ENCODE measurements around the gene NLRP10.

The NLRP10 gene

DNA sequence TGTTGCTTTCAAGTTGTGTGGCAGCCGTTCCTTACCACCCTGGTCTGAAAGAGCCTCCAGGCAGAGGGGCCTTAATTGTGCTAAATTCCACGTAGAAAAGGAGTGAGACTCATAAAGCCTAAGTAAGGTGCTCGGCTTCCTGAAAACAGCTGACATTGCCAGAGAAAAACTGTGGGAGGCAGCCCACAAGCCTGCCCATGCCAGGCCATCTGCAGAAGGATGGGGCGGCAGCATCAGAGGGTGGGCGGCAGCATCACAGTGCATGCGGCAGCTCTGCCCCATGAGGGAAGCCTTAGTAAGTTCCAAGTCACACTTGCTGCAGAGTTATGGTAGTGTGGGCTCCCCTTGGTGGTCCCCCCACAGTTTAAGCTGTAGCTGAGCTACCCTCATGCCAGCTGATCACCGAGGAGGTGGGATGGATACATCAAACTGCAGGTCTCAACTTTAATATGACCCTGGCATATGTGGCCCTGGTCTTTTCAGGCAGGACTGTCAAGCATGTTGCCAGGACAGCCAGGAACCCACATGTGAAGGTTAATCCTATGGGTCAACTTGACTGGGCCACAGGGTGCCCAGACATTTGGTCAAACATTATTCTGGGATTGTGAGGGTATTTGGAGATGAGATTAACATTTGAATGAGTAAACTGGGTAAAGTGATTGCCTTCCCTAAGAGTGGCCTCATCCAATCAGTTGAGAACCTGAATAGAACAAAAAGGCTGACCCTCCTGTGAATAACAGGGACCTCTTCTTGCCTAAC lies 18.8 kb upstream of the NLRP10 start:
- Histone ChIP-seq H2AFZ (ENCODE audit: low read depth, low read length, severe bottlenecking) (no peak overlapping the region), H3K79me2 (ENCODE audit: insufficient read depth, low read length) (peaks cover 19% of the 10 kb centered on the region), H3K27me3 (ENCODE audit: low read length) (no peaks in the 10 kb centered on the region), H4K20me1 (ENCODE audit: low read depth, low read length) (peaks cover 8% of the 10 kb centered on the region; the same call in 1 of the 2 replicates), H3K9me3 (ENCODE audit: insufficient read depth, low read length) (no peaks in the 10 kb centered on the region), H3K36me3 (ENCODE audit: low read length) (0 out of 2 replicates have a peak, but pooled peaks cover 5% of the 10 kb centered on the region), H3K9me2 (replicated peaks; ENCODE audit: insufficient read depth, low read length) (no peaks in the 10 kb centered on the region), H3K4me2 (ENCODE audit: low read depth, low read length, poor library complexity, severe bottlenecking) (no peak overlapping the region), H3K9ac (ENCODE audit: low read length) (no peak overlapping the region), H3K4me3 (ENCODE audit: insufficient read depth, low read length, poor library complexity, severe bottlenecking) (no peak overlapping the region), H3K27ac (ENCODE audit: low read depth, low read length) (no peak overlapping the region), H3F3A (ENCODE audit: insufficient read depth) (no peaks in the 10 kb centered on the region)
- TF ChIP-seq, protein P1, sequence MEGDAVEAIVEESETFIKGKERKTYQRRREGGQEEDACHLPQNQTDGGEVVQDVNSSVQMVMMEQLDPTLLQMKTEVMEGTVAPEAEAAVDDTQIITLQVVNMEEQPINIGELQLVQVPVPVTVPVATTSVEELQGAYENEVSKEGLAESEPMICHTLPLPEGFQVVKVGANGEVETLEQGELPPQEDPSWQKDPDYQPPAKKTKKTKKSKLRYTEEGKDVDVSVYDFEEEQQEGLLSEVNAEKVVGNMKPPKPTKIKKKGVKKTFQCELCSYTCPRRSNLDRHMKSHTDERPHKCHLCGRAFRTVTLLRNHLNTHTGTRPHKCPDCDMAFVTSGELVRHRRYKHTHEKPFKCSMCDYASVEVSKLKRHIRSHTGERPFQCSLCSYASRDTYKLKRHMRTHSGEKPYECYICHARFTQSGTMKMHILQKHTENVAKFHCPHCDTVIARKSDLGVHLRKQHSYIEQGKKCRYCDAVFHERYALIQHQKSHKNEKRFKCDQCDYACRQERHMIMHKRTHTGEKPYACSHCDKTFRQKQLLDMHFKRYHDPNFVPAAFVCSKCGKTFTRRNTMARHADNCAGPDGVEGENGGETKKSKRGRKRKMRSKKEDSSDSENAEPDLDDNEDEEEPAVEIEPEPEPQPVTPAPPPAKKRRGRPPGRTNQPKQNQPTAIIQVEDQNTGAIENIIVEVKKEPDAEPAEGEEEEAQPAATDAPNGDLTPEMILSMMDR (IDR thresholded peaks at IDR 0.05; ENCODE audit: insufficient read depth, low read length, poor library complexity, severe bottlenecking): no peak
- TF ChIP-seq EZH2phosphoT487 (conservative IDR thresholded peaks at IDR 0.05; ENCODE audit: low read length): no peak

DNA sequence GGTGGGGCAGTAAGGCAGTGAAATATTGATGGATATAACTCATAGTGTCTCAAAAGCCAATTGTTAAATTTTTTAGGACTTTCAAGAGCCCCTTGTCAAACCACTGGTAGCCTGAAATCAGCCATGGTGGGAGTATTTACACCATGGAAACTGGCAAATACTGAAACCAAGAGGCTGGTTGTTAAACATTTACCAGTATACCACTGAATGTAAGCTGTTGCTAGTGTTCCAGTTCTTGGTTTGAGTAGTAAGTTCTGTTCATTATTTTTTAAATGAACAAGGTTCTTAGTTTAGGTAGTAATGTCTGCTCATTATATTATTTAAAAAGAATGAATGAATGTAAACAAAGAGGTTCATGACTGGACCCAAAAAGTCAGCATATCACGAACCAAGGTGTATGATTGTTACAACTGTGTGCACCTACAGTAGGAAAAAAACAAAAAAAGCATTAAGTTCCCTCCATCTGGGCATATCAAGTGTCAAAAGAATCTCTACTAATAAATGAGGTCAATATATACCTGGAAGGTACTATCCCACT lies 17.4 kb upstream of the NLRP10 start:
- TF ChIP-seq, protein P1 (IDR thresholded peaks at IDR 0.05; ENCODE audit: insufficient read depth, low read length, poor library complexity, severe bottlenecking): no peak
- no peak for TF ChIP-seq EZH2phosphoT487 (conservative IDR thresholded peaks at IDR 0.05; ENCODE audit: low read length)
- no peak overlapping the region for H2AFZ ChIP-seq (ENCODE audit: low read depth, low read length, severe bottlenecking)

DNA sequence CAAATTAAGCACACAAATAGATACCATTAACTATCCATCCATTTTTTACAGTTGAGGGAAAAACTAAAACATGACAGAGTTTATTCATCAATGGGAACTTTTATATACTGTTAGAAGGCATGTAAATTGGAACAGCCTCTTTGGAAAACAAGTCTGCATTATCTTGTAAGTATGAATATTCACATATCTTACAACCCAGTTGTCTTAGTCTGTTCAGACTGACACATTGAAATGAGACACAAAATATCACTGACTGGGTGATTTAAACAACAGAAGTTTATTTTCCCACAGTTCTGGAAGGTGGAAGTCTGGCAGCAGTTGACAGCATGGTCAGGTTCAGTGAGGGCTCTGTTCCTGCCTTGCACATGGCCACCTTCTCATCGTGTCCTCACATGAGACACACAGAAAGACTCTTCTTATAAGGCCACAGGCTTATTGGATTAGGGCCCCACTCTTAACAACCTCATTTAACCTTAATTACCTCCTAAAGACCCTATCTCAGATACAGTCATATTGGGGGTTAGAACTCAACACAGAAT lies 16.4 kb upstream of the NLRP10 start:
- Histone ChIP-seq H3K36me3 (ENCODE audit: low read length) (no peaks in the 10 kb centered on the region), H4K20me1 (ENCODE audit: low read depth, low read length) (no peaks in the 10 kb centered on the region), H3K4me3 (ENCODE audit: insufficient read depth, low read length, poor library complexity, severe bottlenecking) (no peak overlapping the region), H2AFZ (ENCODE audit: low read depth, low read length, severe bottlenecking) (no peak overlapping the region), H3K9ac (ENCODE audit: low read length) (no peak overlapping the region), H3K27ac (ENCODE audit: low read depth, low read length) (no peak overlapping the region), H3K9me3 (ENCODE audit: insufficient read depth, low read length) (no peaks in the 10 kb centered on the region), H3K27me3 (ENCODE audit: low read length) (no peaks in the 10 kb centered on the region), H3K79me2 (ENCODE audit: insufficient read depth, low read length) (no peaks in the 10 kb centered on the region), H3F3A (ENCODE audit: insufficient read depth) (no peaks in the 10 kb centered on the region), H3K4me2 (ENCODE audit: low read depth, low read length, poor library complexity, severe bottlenecking) (no peak overlapping the region), H3K9me2 (replicated peaks; ENCODE audit: insufficient read depth, low read length) (no peaks in the 10 kb centered on the region)
- TF ChIP-seq, protein P1 (IDR thresholded peaks at IDR 0.05; ENCODE audit: insufficient read depth, low read length, poor library complexity, severe bottlenecking): no peak
- no peak for TF ChIP-seq EZH2phosphoT487 (conservative IDR thresholded peaks at IDR 0.05; ENCODE audit: low read length)

More for the DNA sequence above, 17.4 kb upstream of the NLRP10 start:
- H3K27ac ChIP-seq (ENCODE audit: low read depth, low read length): no peak overlapping the region
- no peak overlapping the region for H3K4me3 ChIP-seq (ENCODE audit: insufficient read depth, low read length, poor library complexity, severe bottlenecking)
- H3K9me2 ChIP-seq (replicated peaks; ENCODE audit: insufficient read depth, low read length): no peaks in the 10 kb centered on the region
- H4K20me1 ChIP-seq (ENCODE audit: low read depth, low read length): peaks cover under 1% of the 10 kb centered on the region; the same call in 1 of the 2 replicates
- H3K79me2 ChIP-seq (ENCODE audit: insufficient read depth, low read length): peaks cover 5% of the 10 kb centered on the region
- no peak overlapping the region for H3K4me2 ChIP-seq (ENCODE audit: low read depth, low read length, poor library complexity, severe bottlenecking)
- H3K27me3 ChIP-seq (ENCODE audit: low read length): no peaks in the 10 kb centered on the region
- no peak overlapping the region for H3K9ac ChIP-seq (ENCODE audit: low read length)
- no peaks in the 10 kb centered on the region for H3K9me3 ChIP-seq (ENCODE audit: insufficient read depth, low read length)
- no peaks in the 10 kb centered on the region for H3F3A ChIP-seq (ENCODE audit: insufficient read depth)
- no peaks in the 10 kb centered on the region for H3K36me3 ChIP-seq (ENCODE audit: low read length)

All from SU-DHL-6 (cell line).